T-helper 1 cell (primary cell): ENCODE data around the gene GAS2.

ENCODE experiments used
- DNase-seq, 5 donors: peaks; one replicate each; pipeline ENCODE4 v3.0.0-alpha.2; 2012 to 2020

Gene GAS2

DNA sequence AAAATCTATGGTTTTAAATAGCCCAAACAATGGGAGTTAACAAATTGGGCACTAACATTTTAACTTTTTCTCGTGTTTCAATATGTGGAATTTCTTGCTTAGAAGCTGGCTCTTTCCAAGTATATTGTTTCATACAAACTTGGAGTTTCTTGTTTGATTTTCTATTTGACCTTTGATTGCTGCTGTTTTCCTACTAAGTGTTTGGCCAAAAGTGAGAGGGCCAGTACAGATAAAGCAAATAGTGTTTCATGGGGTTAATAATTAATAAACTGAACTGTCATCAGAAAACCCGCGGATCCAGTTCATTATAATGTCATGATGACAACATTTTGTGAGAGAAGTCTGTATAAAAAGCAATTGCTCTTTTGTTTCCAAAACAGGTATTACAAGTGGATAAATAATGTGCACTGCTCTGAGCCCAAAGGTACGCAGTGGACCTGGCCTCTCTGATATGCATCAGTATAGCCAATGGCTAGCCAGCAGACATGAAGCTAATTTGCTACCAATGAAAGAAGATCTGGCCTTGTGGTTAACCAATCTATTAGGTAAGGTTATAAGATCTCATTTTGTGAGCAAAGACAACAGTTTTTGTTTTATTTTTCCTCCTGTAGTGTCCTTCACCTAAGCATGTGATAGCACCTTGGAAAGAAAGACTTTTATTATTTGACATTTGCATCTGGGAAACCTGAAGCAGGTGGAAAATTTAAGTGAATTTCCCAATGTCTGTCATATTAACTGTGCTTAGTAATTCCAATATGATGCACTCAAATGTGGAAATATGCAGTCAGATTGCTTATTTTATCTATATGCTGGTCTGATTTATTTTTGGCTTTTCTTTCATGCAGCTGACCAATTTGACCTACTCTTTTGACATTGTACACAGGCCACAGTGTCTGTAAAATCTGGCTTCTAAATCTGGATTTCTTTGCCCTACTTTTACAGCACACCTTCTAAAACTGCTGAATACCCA, 8.3 kb downstream of the GAS2 start:
- DNase-seq = no peak

DNA sequence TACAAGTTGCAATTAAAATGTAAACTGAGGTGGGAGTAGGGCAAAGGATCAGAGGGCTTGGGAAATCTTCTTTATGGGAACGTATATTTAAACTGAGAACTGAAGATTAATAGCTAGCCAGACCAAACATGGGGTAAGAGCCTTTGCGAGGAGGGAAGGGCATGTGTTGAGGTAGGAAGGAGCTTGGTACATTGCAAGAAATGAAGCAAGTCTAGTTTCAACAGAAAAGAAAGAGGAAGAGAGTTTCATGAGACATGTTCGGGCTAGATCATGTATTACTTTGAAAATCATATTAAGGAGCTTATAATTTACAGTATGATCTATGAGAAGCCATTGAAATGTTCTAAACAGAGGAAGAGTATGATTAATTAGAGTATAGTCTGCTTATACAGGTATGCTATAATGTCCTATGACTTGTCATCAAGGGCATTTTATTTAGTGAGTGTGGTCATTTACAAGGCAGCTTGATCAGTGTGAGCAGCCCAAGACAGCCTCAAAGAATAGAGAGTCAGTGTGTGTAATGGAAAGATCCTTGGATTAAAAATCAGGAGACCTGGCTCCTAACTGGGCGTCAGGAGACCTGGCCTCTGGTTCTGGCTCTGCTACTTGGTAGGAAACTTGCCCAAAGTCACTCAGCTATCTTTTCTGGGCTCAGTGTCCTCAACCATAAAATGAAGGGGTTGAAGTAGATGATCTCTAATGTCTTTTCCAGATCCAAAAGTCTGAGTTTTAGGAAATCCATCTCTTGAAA, 10.9 kb downstream of the GAS2 start:
- DNase-seq = no peak

DNA sequence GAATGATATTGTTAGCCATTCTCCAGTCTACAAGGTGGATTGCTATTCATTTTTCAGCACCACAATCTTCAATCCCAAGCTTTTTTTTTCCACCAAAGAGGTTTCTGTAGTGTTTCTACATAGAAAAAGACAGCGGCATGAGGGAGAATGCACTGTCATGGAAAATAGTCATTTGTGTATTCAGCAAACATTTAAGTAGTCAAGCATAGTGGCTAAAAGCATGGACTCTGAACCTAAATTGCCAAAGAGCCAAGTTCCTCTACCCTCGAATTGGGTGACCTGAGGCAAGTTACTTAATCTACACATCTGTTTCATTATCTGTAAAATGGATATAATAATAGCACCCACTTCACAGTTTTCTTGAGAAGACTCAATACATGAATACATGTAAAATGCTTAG, 14.2 kb downstream of the GAS2 start:
- no peak for DNase-seq

DNA sequence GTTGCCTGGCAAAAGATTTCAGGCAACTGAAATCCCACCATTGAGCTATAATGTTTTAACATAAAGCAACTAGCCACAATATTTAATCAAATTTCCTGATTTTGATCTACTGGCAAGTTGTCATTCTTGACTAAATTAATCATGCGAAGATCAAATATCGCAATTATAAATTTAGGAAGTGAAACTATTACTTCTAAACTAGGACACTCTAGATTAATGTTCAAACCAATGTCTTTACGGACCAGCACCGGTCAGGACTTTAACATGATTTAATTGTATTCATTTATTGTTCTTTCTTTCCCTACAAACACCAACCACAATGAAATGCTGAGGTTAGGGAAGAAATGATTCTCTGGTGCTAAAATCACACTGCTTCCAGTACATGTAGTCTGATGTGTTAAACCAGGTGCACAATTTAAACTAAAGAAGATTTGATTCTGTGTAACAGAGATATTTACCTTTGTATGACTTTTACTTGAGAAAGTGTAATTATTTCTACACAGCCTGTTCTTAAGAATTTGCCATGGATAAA, 14.9 kb downstream of the GAS2 start:
- no peak for DNase-seq

DNA sequence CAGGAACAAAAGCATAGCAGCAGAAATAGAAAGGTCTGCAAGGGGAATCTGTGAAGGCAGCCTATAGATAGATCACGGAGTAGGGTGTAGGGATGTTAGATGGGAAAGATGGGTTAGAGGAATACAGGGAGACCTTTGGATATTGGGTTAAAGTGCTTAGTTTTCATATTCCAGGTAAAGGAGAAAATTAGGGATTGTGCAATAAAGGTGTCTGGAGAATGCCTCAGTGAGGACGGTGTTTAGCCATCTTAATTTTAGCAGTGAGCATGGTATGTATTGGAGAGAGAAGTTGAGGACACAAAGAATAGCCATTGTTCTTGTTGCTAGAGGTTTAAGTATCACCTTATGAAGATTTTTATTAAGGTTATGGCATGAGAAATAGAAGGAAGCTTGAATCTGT, 17.7 kb downstream of the GAS2 start:
- DNase-seq = no peak

DNA sequence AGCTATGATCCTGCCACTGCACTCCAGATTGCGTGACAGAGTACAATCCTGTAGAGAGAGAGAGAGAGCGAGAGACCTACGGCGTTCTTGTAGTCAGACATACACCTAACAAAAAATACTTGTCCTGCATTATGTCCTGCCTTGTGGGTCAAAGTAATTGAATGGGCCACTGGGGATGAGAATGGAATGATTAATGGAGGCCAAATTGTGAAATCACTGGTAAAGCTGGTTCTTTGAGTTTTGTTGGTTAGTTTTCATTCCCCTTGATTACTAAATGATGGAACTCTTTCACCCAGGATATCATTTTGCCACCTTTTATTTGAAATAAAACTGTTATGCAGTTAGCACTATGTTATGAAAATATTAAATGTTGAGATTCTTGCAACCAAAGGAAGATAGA, 18.7 kb downstream of the GAS2 start:
- no peak for DNase-seq

DNA sequence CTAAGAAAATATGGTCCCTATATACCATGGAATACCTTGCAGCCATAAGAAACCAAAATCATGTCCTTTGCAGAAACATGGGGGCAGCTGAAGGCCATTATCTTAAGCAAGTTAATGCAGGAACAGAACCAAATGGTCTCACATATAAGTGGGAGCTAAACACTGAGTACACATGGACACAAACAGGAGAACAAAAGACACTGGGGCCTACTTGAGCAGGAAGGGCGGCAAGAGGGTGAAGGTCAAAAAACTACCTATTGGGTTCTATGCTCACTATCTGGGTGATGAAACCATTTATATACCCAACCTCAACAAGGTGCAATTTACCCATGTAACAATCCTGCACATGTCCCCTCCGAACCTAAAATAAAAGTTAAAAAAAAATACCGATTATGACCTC, 22.5 kb downstream of the GAS2 start:
- no peak for DNase-seq

DNA sequence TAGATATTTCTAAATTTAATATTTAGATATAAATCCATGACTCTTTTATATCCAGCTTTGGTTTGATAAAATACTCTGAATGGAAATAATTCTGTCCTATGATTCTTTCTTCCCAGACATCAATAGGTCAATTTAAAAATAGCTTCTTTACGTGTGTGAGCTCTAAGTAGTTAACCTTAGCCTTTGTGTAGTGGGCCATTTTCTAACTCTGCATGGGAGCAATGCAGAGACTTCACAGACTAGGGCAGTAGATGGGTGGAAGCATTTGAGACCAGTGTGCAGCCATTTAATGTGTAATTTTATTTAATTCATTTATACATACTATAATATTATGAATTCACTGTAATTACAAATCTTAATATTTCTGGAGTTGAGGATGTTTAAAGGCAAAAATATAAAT, 23.8 kb downstream of the GAS2 start:
- no peak for DNase-seq

DNA sequence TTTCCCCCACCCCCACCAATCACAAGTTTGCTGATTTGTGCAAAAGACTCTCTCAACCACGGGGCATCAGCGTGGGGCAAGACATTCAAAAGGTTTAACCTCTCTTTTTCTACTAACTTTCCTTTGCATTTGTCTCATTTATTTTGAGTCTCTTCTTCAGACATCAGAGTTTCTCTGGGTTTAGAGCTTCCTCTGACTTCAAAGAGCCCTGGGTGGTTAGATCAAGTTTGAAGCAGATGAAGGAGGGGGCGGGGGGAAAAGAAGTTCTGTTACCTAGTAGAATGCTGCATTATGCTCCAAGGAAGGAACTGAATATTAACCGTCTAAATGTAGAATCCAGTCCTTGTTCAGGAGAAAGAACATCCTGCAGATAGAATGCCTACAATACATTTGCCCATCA, 24.5 kb downstream of the GAS2 start:
- peak in 1 of 5 donors; percentile 17 for DNase-seq

DNA sequence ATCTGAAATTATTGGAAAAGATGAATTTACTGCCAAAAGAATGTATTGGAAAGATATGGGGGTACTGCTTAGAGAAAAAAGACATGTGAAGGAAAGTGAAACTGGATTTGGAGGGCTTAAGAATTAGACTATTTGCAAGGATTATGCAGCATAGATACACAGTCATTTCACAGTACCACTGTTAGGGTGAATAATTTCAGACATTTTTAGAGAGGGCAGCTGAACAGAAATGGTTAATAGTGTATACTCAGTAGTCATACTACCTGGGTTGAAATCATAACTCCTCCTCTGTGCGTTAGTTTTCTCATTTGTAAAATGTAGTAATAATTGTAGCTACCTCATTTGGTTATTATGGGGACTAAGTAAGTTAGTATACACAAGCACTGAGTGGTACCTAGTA, 33.0 kb downstream of the GAS2 start:
- no peak for DNase-seq

DNA sequence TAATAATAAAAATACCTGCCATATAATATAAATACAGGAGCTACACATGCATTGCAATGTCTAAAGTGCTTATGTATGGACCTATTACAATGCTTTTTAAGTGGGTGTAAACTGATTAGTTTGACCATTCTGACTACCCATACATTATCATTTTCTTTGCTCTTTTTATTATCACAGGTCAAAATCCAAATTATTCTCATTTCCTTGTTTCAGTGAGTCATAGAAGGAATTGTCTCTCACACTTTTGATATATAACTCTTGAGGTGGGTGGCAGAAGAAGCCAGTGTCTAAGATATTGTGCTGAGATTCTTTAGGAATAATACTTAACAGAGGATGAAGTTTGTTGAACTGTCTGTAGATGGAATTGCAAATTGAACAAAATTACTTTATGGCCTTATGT, 35.6 kb downstream of the GAS2 start:
- DNase-seq = no peak

DNA sequence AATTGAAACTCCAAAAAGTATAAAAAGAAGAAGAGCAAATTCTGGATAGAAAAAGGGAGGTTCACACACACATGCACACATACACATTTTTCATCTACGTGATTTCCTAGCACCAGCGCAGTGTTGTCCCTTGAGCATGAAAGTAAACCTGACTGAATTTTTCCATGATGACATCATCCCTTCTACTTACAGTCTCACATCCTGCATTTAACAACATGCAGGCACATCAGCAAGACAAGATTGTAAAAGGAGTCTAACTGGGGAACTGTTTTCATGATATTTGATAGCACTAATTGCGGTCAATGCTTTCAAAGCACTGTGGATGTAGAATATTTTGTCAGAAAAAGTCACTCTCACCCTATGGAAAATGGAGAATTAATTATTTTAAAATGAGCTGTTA, 36.6 kb downstream of the GAS2 start:
- peak in 1 of 5 donors; percentile 31 for DNase-seq

DNA sequence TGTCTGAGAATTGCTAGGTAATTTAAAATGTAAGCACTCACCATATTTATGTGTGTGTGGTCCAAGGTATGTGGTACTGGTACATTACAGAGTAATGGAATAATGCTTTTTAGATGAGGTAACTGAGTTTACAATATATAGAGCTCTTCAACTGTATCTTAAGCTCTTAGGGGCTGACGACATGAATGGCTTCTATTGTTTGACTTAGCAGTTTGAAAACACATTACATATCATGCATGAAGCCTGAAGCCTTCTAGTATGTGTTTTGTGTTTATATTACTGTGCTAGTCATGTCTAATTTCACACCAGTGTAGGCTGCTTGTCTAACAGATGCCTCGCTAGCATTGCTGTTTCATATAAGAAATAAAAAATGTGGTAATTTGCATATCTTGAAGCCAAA, 37.2 kb downstream of the GAS2 start:
- DNase-seq = no peak

DNA sequence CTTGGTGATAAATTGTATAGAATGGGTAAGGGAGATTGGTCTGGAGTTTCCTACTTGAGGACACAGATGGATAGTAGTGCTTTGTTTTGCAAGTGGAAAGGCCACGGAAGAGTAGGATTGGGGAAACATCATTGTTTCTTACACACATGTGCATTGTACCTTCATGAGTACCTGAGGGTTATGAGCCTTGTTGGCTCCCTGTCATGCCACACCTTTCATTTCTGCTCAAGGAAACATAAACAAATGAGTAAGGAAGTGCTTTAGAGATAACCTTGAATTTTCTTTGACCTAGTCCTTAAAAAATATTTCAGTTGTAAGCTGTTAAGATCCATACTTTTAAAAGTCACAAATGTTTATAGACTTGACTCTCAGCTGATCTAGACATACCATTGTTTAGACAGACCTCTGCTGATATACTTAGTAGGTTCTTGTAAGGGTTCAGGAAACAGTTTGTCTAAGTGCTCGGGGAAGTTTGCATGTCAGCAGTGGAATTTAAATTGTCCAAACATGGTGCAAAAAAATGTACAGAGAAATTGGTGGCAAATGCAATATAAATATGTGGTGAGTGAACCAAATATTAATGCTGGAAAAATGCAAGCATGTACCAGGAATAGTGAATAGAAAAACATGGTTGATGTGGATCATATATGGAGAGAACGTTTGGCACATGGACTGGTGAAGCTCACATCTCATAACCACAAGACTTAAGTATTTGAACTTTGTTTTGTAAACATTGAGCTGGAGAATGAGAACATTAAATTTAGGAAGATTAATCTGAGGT, 40.9 kb downstream of the GAS2 start:
- no peak for DNase-seq

DNA sequence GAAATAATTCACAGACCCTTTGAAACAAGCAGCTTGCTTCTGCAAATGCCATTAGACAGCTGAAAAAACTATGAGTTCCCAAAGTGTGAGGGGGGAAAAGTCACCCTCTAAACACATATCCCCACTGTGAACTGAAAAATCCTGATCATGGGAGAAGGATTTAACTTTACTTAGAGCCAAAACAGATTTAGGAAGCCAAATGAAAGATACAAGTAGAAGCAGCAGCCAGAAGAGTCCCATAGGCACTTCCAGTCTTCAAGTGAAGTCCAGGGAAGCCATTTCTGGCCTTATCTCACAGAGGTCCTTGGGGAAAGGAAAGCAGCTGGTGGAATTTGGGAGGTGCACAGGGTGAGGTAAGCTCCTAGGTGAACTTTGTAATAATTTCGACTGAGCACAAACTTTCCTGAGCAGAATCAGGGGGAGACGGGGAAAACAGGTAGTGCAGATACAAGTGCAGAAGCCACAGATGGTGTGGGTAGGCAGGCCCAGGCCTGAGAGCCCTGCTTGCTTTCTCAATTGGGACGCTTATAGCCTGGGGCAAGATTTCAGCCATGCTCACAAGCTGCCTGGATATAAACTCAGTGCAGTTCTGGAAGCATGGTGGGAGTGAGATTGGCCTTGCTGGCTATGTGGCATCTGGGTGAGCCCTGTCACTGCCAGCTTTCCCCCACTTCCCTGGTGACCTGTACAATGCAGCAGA, 44.8 kb downstream of the GAS2 start:
- DNase-seq = no peak

DNA sequence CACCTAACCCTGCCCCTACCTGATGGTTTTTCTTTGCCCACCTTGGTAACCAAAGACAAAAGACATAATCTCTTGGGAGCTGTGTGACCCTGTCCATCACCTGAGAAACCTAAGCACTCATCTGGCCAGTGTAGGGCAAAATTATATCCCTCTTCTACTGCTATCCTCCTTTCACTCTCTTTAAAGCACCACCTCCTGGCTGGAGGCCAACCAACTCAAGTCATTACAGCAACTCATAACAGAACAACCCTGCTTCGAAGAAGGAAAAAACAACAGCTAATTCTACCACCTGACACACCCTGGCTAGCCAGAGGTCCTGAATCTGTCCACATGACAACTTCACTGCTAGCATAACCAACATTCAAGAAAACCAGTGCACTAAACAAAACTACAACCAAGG, 45.5 kb downstream of the GAS2 start:
- no peak for DNase-seq

DNA sequence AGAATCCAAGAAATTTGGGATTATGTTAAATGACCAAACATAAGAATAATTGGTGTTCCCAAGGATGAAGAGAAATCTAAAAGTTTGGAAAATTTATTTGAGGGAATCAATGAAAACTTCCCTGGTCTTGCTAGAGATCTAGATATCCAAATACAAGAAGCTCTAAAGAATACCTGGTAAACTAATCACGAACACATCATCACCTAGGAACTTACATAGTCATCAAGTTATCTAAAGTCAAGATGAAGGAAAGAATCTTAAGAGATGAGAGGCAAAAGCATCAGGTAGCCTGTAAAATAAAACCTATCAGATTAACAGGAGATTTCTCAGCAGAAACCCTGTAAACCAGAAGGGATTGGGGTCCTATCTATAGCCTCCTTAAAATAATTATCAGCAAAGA, 46.9 kb downstream of the GAS2 start:
- no peak for DNase-seq

DNA sequence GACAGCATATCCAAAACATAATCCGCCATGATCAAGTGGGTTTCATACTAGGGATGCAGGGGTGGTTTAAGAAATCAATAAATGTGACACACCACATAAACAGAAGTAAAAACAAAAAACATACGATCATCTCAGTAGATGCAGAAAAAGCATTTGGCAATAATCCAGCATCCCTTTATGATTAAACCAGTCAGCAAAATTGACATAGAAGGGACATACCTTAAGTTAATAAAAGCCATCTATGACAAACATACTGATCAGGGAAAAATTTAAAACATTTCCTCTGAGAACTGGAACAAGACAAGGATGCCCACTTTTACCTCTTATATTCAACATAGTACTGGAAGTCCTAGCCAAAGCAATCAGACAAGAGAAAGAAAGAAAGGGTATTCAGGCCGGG, 49.6 kb downstream of the GAS2 start:
- no peak for DNase-seq

DNA sequence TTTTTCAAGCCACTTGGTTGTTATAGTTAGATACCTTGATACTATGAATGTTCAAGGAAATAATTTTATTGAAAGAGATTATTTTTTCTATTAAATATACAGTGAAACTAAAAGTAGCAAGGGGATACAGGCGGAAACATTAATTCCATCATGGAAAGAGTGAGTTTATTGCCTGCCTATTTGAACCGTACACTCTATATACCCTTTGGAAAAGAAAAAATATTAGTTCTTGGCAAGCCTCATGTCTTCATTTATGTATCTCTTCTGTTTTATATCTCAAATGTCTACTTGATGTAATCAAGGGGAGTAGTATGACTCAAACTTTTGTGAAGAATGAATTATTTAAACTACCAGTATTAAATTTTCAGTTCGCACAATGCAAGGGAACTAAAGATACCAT, 54.0 kb downstream of the GAS2 start:
- no peak for DNase-seq

DNA sequence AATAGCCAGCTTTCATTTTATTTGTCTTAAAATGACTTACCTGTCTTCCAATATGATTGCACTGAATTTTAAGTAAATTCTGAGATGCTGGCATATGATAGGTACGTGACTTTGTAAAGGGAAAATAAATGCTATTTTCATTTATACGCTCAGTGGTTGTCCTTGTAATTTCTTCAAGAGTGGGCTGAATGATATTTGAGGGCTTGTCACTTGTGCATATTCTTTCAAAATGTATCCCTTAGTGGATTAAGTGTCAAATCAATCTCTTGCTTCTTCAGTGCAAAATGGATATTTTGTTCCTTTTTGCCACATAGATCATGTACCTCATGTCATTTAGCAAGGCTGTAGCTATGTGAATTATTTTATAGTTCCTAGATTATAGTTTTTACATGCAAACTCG, 56.9 kb downstream of the GAS2 start:
- DNase-seq = no peak

DNA sequence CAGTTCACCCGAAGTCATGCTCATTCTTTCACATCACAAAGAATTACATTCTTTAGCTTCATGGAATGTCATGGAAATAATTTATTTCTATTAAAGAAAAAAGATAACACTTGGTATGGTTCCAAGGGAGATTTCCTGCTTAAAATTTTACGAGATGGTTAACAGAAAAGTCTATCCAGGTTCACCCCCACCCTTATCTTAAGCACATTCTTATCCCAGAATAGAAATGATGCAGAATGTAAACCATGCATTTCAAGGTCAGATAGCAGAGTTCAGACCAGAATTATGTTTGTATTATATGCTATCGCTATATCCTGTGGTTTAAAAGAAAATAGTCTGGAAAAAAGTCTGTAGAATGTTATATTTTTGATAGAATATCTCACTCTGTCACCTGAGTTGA, 58.7 kb downstream of the GAS2 start:
- no peak for DNase-seq

DNA sequence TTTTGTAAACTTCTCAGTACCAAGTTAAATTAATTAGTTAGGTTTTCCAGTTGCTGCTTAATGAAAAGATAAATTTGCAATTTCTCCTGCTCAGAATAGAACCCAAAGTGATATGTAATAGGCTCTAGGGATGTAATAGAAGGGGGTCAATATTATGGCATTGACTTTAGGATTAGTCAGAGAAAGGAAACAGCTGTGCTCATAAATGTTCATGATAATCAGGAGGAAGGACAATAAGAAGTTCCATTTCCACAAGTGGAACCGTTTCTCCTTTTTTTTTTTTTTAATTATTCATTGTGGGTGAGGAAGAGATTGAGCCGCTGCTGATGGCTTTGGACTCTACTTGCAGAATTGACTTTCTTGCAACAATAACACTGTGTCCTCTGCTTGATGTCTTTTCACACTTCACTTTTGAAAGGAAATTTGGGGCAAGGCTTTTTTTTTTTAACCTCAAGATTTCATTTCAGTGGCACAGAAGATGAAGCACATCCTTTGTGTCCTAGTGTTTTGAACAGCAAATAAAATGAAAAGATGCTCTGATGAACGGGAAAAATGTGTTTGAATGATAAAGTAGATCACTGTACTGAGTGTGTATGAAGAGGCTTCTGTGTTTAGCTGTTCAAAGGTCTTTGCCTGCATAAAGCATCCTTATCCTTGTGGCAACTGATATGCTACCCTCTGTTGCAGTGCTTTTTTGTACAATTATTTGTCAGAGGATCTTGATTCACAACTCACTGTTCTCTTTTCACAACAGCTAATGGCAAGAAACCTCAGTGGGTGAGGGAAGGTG, 62.4 kb downstream of the GAS2 start:
- DNase-seq = no peak
